ENCODE results near the gene PPP1R14B.

Gene PPP1R14B

GRCh38 chr11:64246871-64247728, at the start of gene PPP1R14B:
PPP1R14B (minus strand) TSS chr11:64246943; CDS start chr11:64246673, 270 bp downstream.
- peak; percentile 83 for DNase-seq (ENCODE audit: low spot score)

DNA sequence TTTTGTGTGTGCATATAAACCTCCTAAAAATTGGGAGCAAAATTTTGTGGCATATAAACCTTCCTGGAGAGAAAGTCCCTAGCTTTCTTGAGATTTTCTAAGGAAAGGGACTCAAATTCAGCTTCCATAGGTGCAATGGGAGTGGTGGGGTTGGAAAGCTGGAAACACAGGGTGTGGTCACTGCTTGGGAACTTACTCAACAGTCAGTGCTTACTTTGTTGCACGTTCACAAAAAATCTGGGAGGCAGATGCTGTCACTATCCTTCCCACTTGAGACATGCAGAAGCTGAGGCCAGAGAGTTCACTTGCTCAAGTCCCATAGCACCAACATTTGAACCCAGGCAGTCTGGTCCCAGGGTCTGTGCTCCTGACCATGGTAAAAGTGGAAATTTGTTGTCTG, 49.5 kb upstream of the PPP1R14B start:
- DNase-seq (ENCODE audit: low spot score), result no peak

- no peak for DNase-seq (ENCODE audit: low spot score)
Observed at GRCh38 chr11:64295760-64296159, 49.0 kb upstream of the PPP1R14B start.

- no peak for DNase-seq (ENCODE audit: low spot score)
Observed at GRCh38 chr11:64294774-64295173, 48.0 kb upstream of the PPP1R14B start.

GRCh38 chr11:64292460-64293254, 45.9 kb upstream of the PPP1R14B start:
- peak; percentile 45 for DNase-seq (ENCODE audit: low spot score)

- no peak for DNase-seq (ENCODE audit: low spot score)
Observed at GRCh38 chr11:64291752-64292459, 45.2 kb upstream of the PPP1R14B start.

GRCh38 chr11:64291262-64291751, 44.6 kb upstream of the PPP1R14B start, which contains the start of gene KCNK4:
KCNK4 (plus strand) TSS chr11:64291302; CDS start chr11:64293019, 1,717 bp downstream.
- DNase-seq (ENCODE audit: low spot score), result peak; percentile 65

DNA sequence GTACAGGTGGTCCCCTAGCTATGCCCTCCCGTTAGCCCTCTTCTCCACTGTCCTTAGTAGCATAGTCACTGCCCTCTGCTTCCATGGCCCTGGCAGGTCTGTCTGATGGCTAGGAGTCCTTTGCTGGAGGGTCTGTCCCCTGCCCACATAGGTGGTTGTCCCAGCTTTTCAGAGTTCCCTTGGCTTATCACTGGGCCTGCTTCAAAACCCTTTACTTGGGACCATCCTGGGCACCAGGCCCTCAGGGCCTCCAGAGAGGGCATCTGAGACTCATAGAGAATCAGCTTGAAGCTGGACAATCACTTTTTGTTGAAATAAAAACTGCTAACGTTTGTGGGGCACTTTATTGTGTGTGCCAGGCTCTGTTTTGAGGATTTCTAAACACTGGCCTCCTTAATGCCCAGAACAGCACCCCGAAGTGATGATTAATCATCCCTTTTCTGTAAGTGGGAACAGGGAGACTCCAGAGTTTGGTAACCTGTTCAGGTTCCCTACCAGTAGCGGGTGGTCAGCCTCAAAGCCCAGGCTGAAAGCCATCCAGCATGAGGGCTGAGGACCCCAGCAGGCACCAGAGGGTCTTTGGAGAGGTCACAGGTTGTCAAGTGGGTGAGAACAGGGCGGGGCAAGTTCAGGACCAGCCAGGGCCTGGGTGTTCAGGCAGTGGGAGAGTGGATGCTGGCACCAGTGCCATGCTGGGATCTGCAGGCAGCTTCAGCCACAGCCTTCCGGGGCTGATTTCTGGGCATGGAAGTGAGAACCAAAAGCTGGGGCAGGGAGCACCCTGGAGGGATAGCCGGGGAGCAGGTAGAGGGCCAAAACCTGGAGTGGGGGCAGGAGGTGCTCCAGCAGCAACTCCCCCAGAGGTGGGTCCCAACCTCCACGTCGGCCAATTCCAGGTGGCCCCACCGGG, 43.9 kb upstream of the PPP1R14B start:
- no peak for DNase-seq (ENCODE audit: low spot score)

- DNase-seq (ENCODE audit: low spot score), result no peak
Observed at GRCh38 chr11:64289002-64289564, 42.3 kb upstream of the PPP1R14B start.

- DNase-seq (ENCODE audit: low spot score), result no peak
Observed at GRCh38 chr11:64288353-64288750, 41.6 kb upstream of the PPP1R14B start.

DNA sequence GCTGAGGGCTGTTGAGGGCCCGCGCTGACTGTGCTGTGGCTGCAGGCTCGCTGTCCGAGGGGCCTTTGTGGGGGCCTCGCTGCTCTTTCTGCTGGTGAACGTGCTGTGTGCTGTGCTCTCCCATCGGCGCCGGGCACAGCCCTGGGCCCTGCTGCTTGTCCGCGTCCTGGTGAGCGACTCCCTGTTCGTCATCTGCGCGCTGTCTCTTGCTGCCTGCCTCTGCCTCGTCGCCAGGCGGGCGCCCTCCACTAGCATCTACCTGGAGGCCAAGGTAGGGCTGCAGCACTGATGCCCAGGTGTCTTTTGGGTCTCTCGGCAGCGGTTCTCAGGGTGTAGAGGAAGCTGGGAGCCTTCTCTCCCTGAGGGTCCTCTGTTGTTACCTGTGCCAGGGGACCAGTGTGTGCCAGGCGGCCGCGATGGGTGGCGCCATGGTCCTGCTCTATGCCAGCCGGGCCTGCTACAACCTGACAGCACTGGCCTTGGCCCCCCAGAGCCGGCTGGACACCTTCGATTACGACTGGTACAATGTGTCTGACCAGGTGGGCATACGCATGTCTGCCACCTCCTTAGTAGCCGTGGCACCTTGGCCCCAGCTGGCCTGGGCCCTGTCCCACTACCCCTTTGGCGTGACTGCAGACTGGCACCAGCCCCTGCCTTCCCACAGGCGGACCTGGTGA, 41.1 kb upstream of the PPP1R14B start:
- no peak for DNase-seq (ENCODE audit: low spot score)

DNA sequence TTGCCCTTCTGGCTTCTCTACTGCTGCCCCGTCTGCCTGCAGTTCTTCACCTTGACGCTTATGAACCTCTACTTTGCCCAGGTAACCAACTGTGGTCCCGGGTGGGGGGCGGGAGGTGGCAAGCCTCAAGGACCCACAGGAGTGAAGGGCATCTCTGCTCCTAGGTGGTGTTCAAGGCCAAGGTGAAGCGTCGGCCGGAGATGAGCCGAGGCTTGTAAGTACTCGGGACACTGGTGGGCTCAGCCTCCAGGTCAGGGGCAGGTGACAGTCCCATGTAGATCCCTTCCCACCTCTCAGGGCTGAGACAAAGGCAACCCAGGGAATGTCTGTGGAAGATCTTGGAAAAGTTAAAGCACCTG, 40.0 kb upstream of the PPP1R14B start:
- DNase-seq (ENCODE audit: low spot score), result no peak

DNA sequence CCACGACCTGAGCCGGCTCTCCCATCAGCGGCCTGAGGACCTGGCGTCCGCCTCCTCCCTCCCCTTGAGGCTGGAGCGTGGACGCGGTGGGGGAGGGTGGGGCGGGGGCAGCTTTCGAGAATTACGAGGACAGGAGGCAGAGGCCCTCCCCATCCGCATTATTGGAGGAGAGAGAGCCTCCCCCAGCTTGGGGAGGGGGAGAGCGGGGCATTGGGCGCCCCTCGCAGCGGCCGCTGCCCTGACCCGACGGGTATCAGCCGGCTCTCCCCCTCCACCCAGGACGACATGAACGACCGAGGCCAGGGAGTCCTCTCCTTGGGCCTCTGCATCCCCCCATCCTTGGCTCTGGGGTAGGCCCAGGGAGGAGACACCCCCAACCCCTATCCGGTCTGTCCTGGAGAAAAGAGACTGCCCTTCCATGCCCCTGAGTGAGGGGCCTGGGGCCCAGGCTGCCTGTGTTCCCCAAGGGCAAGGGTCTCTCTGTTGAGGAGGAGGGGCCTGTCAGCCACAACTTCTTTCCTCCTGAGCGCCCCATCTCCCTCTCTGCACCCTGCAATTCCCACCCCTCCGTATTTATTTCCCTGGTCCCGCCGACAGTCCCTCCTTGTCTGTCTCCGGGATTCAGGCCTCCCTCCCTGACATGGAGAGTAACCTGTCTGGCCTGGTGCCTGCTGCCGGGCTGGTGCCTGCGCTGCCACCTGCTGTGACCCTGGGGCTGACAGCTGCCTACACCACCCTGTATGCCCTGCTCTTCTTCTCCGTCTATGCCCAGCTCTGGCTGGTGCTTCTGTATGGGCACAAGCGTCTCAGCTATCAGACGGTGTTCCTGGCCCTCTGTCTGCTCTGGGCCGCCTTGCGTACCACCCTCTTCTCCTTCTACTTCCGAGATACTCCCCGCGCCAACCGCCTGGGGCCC, 39.4 kb upstream of the PPP1R14B start:
- no peak for DNase-seq (ENCODE audit: low spot score)

DNA sequence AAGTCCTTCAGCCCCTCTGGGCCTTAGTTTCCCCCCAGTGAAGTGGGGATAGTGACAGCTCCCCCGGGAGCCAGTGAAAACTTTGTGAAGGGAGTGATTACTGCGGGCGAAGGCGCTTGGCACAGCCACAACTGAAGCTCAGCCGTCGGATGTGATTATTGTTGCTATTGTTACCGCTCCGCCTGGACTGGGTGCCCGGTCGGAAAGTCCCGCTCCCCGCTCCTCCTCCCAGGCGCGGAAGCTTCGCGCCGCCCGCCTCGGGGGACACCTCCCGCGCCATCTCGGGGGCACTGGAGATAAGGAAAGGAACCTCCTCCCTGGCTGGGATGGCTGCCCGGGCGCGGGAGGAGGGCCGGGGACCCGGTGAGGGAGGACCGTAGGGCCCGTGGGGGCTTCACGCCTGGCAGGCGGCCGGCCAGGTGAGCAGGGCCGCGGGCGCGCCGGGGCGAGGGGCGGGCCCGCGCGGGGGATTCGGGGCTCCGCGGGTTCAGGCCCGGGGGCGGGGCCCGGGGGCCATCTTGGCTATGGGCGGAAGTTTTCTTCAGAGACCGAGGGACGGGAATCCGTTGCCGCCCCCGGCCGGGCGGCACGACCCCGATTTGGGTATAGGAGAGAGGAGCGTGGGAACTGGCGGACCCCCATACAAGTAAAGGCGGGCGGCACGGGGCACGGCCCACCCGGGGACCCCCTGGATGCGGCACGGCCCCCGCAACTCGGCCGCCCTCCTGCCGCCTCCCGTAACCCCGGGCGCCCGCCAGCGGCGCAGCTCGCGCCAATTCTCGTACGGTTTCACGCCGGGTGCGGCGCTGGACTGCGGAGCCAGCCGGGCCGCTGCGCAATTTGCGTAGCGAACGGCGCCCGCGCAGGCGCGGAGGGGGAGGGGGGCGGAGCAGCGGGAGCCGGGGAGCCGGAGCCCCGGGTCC, 38.5 kb upstream of the PPP1R14B start, which contains the start of gene GPR137:
GPR137 (plus strand) TSS at position 887 of the 923 bp plus-strand sequence. CDS start 677 bp downstream, outside the sequence.
- peak; percentile 94 for DNase-seq (ENCODE audit: low spot score)

- DNase-seq (ENCODE audit: low spot score), result peak; percentile 99
Observed at GRCh38 chr11:64284048-64284961, 37.6 kb upstream of the PPP1R14B start, which contains the start of gene BAD. BAD (minus strand) TSS chr11:64284665; CDS start chr11:64284368, 297 bp downstream.

DNA sequence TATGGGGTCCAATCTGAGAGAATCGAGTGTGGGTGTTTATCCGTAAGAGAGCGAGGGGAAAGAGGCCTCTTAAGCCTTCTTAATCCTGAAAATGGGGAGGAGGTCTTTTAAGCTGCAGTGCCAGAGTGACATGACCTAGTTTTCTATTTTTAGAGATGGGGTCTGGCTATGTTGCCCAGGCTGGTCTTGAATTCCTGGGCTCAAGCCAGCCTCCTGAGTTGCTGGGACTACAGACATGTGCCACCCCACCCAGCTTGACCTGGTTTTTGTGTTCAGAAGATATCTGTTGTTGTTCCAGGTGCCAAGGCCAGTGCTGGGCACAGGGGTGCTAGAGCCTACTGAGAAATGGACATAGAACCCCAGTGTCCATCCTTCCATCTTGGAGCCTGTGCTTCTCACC, 36.3 kb upstream of the PPP1R14B start:
- no peak for DNase-seq (ENCODE audit: low spot score)
